Stimulated activated CD4-positive, alpha-beta T cell treated with anti-CD3 and anti-CD28 coated beads, Interleukin-12 subunit alpha, Interleukin-12 subunit beta, amount 100 ng/mL, for 24 hours (primary cell): ENCODE data around the gene HAPSTR1.

Source experiments
- DNase-seq, 2 experiments: peaks; one replicate each; pipeline ENCODE4 v3.0.0-alpha.2; 2020; ENCODE audit warnings: low read depth in 2 of 2

Gene HAPSTR1

GRCh38 chr16:9096416-9096952, 5.0 kb downstream of the HAPSTR1 start:
- no peak for DNase-seq

- no peak for DNase-seq
Observed at GRCh38 chr16:9097266-9098219, 6.1 kb downstream of the HAPSTR1 start.

DNA sequence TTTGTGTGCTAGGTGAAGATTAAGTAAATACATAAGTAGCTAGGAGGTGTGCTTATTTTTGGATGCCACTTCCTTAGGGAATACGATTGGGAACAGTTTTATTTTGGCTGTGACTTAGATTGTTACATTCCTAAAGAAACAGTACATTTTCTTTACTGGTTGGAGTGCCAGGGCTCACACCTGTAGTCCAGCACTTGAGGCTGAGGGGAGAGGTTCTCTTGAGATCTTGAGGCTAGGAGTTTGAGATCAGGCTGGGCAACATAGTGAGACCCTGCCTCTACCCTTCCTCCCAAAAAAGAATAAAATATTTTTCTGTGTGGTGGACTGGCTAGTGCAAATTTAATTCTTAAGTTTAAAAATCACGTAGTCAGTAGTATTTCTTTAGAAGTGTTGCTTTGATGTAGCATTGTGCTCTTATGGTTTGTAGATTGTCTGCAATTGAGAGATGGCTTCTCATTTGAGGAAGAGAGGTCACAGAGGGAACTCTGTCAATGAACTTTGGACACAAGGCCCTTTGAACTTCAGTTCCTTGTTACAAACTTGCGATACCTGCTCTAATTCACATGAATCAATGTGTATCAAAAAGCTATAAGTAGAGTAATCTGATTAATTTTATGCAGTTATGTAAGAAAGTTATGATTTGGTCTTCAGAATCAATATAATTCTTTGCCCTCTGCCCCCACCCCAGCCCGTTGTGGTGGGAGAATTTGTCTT, 7.1 kb downstream of the HAPSTR1 start:
- DNase-seq, result no peak

DNA sequence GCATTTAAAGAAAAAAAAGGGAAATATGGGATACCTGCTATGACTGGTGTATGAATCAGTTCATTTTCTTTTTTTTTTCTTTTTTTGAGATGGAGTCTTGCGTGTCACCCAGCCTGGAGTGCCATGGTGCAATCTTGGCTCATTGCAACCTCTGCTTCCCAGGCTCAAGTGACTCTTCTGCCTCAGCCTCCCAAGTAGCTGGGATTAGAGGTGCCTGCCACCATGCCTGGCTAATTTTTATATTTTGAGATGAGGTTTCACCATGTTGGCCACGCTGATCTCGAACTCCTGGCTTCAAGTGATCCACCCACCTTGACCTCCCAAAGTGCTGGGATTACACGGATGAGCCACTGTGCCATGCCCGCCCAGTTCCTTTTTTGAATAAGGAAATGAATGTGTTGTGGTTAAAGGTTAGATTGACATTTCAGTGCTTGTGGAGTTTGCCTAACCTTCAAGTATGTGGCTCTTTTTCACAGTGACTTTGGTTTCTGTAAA, 7.7 kb downstream of the HAPSTR1 start:
- DNase-seq, result no peak

DNA sequence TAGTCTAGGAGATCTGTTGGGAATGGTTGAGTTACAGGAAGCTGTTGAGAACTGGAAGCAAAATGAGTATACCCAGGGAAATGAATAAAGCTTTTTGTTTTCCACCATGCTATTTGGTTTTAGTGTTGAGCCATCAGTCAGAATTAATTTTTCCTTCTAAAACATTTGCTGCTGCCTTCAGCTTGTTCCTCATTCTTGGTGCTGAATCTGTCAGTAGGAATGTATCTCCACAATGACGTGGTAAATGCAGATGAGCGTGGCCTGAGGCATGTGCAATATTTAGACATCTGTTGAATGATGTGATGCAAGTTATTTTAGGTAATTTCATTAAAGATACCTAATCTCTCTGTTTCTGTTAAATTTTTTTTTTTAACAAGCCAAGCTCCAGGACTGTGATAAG, 10.9 kb downstream of the HAPSTR1 start:
- DNase-seq, result no peak

- DNase-seq, result no peak
Observed at GRCh38 chr16:9102943-9103342, 11.5 kb downstream of the HAPSTR1 start.

DNA sequence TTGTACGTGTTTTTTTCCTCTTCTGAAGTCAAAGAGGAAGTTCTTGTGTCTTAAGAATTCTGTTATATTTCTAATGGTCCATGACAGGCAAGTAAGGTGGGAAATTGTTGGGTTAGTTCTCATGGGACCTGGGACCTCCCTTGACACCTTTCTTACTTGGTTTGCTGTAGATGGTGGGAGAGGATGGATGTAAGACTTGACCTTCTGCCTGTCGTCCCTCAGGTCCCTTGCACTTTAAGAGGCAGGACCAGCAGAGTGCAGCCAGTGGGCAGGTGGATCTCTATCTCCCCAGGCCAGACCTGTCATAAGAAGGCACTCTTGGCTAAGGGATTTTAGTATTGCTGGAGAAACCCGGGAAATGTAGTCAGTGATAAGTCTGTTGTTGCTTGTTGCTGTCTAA, 12.1 kb downstream of the HAPSTR1 start:
- no peak for DNase-seq

GRCh38 chr16:9105189-9105588, 13.7 kb downstream of the HAPSTR1 start:
- no peak for DNase-seq

DNA sequence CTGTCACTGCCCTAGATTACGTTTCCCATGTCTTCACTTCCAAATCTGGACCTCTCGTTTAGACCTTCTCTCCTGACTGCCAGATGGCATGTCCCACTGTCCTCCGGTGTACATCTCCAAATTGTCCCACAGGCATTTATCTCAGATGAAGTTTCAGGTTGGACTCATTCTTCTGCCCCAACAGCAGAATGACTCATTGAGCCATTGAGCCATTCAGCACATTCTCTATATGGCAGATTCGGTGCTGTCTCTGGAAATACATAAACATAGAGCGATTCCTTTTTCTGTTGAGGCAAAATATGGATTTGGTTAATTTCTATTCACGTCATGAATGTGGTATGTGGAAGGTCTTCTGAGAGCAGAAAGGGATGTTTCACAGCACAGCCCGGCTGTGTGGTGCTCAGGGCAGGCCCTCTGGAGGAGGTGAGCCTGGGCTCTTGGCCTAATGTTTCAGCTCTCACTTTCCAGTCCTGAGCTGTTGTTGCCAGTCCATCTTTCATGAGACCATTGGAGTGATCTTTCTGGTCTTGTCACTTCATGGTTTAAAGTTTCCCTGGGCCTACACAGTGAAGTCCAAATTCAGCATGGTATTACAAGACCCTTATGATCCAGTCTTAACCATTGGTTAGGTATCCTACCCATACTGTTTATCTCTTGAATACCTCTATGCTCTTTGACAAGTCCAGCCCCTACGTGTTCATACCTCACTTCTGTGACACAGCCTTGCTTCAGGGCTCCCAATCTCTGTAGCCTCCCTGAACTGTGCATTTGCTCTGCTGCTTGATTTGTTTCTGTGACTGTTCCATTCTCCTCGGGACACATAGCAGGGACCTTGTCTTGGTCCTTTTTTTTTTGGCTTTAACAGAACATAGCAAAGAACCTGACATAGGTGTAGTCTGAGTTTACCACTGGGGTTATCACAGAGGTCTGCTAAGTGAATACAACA, 15.9 kb downstream of the HAPSTR1 start:
- no peak for DNase-seq

DNA sequence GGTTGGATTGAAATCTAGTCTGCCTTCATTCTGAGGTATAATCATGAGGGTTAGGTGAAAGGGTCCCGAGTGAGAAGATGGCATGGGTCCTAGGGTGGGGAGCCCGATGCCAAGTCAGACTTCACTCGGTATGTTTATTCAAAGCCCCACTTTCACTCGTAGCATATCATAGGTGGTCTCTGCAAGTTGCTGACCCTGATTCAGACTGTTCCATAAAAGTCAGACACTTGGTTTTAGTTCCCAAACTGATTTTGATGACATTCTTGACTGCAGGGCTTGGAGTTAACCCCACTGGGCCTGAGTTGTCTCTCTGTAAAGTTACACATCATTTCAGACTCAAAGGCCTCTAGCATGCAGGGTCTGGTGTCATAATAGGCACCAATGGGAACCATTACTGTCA, 17.8 kb downstream of the HAPSTR1 start:
- DNase-seq, result no peak

DNA sequence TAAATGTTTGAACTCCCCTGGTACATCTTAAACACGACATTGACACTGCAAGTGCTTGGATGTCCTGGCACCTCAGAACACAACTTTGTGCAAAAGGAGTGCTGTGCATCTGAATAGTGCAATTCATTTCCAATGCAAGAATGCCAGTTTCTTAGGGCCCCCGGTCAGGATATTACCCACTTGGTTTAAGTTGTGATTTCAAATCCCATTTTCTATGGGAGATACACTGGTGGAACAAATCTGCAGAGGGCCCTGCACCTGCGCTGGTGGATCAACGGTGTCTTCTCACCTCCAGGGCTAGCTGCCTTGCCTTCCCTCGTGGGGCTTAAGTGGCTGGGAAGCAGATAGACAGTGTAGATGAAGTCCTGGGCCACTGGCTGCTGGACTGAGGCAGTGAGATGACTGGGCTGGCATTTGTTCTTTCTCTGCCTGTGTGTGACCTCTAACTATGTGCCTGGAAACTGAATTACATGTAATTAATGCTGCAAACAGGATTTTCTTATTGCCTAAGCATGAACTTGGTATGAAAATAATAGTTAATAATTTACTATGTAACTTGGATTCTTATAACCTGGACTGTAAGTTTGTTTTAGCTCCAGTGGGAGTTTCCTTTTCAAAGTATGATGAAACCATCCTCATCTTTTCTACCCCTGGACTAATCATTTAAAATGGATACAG, 20.9 kb downstream of the HAPSTR1 start:
- no peak for DNase-seq

- no peak for DNase-seq
Observed at GRCh38 chr16:9112844-9113186, 21.4 kb downstream of the HAPSTR1 start.

DNA sequence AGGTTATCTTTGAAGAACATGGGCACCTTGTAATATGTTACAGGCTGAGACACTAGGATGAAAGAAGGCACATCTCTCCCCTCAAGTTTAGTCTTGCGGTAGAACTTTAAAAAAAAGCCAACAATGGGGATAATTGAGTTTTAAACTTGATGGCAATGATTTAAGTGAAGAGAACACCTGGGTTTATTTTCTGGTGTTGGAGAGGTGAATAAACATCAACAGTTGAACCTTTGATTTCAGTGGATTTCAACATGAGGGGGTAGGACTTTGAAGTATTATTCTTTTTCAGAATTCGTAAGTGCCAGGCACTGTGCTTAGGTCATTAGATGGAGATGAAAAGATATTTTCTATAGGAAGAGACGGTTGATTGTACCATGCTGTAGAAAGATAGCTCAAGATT, 22.3 kb downstream of the HAPSTR1 start:
- no peak for DNase-seq

- no peak for DNase-seq
Observed at GRCh38 chr16:9114112-9114511, 22.7 kb downstream of the HAPSTR1 start.

- DNase-seq, result no peak
Observed at GRCh38 chr16:9114842-9115241, 23.4 kb downstream of the HAPSTR1 start.

DNA sequence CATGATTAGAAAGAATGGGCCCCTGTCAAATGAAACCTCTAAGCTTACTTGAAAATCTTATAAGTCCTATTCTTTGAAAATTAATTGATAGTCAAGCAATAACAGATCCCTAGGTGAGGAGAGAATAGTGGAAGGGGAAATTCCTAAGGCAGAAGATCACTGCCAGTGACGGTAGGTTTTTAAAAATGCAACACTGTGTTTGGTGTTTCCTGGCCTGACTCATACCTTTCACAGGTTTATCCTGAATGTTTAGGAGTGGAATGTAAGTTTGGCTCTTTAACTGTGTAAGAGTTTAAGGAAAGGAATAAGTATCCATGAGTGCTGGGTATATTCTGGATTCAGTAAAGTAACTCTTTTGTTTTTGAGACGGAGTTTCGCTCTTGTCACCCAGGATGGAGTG, 23.8 kb downstream of the HAPSTR1 start:
- DNase-seq, result no peak

DNA sequence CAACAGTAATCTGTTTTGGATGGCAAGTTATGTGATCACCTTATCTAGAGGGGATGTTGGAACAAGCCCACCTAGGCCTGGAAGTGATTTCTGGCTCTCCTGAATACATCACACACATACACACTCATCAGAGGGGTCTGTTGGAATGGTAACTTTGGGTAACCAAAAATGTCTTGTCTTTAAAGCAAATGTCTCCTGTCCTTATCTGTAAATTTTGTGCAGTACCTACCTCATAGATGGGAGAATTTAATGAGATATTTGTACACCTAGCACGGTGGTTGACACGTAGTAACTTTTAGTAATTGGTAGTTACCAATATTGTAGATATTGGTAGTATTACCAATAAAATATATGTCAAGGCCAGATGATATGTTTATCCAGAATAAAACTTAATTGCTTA, 24.7 kb downstream of the HAPSTR1 start:
- no peak for DNase-seq

- no peak for DNase-seq
Observed at GRCh38 chr16:9118170-9118569, 26.7 kb downstream of the HAPSTR1 start.

DNA sequence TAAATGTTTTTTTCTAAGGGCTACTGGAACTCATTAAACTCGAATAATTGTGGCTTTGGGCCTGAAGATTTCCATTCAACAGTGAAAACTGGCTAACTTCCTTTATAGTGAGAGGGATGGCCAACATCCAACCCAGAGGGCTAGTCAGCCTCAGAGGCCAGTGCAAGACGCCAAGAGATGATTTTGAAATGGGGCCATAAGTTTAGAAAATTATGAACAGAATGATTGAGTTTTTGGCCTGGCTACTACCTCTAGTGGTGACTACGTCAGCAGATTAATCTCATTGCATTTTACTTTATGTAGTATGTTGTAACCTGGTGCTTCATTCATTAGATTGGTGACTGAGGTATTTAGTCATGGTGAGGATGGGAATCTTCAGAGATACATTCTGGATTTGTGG, 28.4 kb downstream of the HAPSTR1 start:
- DNase-seq, result no peak

DNA sequence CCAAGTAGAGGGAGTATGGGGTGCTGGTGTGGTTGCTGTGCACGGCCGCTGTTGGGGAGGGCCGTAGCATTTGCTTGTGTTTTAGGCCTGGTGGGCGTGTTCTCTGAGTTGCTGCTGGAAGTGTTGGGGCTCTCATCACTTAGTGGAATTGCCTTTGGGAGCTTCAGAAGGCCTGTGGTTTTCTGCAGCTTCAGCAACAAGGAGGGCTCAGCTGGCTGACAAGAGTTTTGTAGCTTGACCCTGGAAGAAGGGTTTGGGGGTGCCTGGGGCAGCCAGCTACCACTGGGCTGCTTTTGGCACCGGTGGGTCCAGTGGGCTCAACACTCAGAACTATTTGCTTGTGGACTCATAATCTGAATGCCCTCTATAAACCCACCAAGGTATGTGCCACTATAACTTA, 30.9 kb downstream of the HAPSTR1 start:
- DNase-seq, result no peak

DNA sequence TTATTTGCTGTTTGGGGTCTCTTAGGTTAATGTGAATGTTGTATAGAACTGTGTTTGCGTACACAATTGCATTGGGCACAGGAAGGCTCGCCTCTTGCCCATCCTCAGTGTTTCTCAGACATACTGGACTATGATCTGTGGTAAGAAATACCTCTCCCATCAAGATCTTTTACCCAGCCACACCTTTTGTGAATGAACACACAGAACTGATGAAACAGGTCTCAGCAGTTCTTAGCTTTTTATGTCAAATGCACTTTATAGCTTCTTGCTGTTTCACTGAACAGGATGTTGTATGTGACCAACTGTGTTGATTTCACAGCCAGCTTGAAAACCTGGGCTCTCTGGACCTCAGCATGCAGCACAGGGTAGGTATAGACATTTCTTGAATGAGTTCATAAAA, 31.5 kb downstream of the HAPSTR1 start:
- DNase-seq, result no peak
